Limb (tissue), 2 donors: Measurements from ENCODE around the gene HGFAC.

Source experiments
- DNase-seq, 2 donors: peaks; one replicate each; pipeline ENCODE4 v3.0.0-alpha.2; 2016; ENCODE audit errors: extremely low spot score in 2 of 2

Gene HGFAC

DNA sequence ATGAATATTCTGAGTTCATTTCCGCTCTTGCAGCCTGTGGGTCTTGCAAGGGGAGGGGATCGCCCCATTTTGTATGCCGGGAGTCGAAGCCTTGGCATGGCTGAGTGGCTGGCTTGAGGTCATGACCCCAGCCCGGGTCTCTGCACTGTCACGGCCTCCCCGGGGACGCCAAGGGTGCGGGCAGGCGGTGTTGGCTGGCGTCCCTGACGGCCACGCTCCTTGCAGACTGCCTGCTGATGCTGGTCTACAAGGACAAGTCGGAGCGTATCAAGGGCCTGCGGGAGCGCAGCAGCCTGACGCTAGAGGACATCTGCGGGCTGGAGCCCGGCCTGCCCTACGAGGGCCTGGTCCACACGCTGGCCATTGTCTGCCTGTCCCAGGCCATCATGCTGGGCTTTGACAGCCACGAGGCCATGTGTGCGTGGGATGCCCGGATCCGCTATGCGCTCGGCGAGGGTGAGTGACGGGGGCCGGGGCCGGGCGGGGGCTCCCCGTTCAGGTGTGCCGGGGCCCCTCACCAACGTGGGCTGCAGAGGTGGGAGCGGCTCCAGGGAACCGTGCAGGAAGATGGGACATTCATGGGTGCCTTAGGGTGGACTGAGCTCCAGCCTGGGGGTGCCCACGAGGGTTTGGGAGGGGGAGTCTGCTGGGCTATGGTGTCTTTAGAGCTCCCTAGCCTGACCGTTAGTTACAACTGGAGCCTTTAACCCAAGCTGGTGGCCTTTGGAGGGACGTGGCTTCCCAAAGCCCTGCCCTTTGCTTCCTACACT, 31.6 kb downstream of the HGFAC start:
- DNase-seq, result peak in 1 of 2 donors; percentile 31

DNA sequence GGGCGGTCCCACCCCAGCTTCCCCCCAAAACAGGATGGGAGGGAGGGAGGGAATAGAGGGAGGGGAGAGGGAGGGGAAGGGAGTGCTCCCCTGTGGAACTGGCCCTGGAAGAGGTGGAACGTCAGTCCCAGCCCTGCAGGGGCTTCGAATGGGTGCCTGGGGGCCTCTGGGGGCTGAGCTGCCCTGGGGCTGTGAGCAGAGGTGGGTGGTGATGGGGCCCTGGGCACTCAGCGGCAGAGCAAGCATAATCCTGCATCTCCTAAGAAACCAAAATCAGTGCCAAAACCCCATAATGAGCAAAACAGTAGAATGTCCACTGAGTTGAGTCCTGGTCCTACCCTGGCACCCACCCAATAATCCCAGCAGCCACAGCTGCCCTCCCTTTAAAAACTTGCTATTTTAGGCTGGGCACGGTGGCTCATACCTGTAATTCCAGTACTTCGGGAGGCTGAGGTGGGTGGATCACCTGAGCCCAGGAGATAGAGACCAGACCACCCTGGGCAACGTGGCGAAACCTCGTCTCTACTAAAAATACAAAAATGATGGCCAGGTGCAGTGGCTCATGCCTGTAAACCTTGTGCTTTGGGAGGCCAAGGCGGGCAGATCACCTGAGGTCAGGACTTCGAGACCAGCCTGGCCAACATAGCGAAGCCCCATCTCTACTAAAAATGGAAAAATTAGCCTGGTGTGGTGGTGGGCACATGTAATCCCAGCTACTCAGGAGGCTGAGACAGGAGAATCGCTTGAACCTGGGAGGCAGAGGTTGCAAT, 32.4 kb downstream of the HGFAC start:
- peak in 1 of 2 donors; percentile 27 for DNase-seq

DNA sequence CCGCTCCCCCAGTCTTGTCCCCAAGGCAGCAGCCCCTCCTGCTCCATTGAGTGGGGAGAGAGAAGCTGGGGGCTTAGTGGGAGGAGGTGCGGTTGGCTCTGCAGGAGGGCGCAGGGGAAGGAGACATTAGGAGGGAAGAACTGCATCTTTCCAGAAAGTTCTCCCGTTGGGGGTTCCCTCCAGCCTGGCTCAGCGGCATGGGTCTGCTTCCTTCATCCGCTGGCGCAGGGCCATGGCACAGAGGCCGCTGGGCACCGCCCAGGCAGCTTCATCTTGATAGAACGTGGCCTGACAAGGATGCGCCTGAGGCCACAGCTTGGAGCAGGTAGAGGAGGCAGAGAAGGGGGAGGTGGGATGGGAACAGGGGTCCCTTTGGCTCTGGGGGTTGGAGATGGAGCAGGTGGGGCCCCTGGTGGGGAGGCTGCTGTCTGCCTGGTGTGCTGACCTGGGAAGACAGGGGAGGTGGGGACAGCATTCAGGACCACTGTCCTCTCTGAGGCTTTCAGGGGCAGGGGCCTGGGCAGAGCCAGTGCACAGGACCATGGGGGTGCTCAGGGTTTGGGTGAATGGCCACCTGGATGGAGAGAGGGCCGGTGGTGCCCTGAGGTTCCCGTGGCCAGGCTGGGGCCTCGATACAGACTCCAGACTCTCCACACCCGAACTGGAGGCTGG, 33.4 kb downstream of the HGFAC start:
- DNase-seq, result peak in 1 of 2 donors; percentile 23

DNA sequence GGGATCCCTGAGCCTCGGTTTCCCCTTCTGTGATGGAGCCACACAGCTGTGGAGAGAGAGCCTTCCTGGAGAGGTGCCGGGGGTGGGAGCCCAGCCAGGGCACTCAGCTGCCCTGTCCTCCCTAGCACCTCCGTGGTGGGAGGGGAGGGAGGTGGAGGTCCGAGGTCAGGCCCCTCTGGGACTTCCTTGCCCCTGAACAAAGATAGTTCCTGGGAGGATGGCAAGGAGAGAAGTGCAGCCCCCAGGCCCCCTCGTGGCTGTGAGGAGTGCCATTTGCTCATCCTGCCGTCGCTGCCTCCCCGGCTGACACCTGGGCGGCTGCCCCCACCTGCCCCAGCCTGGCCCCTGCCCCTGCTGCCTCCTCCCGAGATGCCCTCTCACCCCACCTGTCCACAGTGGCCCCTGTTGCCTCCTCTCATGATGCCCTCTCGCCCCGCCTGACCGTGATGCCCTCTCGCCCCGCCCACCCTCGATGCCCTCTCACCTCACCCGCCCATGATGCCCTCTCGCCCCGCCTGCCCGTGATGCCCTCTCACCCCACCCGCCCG, 34.0 kb downstream of the HGFAC start:
- peak in 1 of 2 donors; percentile 24 for DNase-seq

DNA sequence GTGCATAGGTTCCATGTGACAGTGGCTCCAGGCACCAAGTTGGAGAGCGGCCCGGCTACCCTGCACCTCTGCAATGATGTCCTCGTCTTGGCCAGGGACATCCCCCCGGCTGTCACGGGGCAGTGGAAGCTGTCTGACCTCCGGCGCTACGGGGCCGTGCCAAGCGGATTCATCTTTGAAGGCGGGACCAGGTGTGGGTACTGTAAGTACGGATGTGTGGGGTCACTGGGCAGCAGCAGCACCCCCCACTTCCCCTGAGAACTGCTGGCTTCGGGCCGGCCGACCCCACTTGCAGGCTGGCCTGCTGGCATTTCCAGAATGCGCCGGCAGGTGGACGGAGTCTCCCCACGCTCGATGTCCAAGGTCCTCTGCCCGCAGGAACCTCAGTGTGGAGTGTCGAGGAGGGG, 34.6 kb downstream of the HGFAC start:
- peak in 1 of 2 donors; percentile 26 for DNase-seq

DNA sequence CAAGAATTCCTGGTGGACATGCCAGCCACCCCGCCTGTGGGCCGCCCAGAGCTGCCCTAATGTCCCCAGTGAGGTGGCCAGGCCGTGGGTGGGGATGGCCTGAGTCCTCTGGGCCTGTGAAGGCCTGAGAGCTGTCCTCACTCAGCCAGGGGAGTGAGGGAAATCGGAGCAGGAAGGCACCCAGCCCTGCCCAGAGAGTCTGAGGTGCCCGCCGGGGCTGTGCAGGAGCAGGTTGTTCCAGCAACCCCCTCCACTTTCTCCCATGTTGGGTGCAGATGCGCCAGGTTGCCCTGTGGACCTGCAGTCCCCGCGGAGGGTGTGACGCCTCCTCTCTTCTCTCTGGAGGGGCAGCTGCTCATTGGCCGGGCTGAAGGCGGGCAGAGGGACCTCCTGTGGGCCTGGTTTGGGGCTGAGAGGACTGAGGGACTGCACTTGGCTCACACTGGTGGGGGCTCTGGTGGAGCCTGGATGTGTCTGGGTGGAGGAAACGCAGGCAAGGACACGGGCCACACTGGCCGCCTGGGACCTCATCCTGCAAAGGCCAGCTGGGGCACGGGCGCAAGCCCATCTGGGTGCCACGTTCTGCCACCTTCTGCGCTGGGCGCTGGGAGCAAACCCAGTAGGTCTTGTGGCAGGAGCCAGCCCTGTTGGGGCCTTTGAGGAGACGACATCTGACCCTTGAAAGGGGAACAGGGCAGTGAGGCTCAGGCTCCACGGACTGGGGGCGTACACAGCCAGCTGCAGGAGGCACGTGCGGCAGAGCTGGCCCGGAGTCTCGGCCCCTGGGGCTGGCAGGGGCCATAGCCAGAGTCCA, 35.4 kb downstream of the HGFAC start:
- no peak for DNase-seq

DNA sequence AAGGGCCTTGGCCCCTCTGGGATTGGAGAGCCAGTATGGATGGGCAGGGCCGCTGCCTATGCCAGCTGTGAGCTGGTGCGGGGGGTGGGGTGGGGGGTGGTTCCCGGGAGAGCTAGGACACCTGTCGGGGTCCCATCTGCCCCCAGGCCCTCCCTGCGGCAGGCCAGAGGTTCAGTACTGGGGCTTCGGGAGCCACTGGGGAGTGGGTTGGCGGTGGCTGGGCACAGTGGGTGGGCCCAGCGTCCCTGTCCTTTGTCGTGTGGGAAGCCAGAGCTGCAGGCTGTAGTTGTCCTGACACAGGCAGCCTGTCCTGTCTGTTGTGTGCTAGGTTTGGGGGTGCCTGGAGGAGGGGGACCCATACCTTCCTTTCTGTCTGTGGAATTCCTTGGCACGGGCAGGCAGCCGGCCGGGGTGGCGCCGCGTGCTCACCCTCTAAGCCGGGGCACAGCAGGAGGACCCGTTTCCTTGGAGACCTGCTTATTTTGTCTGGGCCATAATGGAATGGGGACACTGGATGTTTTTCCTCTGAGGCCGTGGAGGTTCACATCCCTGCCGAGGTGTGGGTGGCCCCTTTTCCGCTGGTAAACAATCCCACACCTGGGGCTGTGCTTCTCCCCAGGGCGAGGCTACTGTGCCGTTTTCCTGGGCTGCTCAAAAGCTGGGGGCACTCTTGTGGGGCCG, 36.1 kb downstream of the HGFAC start:
- DNase-seq, result no peak

DNA sequence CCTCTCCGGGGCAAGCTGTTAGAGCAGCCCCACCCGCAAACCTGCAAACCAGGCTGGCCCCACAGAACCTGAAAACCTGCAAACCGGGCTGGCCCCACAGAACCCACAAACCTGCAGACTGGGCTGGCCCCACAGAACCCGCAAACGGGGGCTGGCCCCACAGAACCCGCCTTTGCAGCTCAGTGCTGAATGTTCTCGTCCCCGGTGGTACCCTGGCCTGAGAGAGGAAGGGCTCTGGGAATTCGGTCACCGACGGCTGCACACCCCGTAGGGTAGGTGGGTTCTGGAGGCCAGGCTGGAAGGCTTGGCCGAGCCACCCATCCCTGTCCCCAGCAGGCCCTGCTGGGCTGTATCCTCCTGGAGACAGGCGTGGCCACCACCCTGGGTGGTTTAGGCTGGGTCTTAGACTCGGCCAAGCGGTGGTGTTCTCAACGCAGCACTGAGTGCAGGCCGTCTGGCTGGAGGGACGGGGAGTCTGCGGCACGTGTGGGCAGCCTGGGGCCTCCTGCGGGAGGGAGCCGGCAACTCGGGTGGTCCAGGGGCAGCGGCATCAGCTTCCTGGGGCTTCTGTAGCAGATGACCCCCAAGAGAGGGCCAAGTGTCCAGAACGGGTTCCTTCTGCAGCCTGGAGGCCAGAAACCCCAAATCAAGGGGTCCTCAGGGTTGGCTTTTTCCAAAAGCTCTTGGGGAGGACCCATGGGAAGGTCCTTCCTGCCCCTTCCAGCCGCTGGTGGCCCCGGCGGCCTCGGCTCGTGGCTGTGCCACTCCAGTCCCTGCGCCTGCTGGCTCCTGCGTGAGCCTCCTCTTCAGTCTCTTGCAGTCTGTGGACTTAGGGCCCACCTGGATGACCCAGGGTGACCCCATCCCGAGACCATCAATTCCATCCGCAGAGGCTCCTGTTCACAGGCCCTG, 36.9 kb downstream of the HGFAC start:
- no peak for DNase-seq

DNA sequence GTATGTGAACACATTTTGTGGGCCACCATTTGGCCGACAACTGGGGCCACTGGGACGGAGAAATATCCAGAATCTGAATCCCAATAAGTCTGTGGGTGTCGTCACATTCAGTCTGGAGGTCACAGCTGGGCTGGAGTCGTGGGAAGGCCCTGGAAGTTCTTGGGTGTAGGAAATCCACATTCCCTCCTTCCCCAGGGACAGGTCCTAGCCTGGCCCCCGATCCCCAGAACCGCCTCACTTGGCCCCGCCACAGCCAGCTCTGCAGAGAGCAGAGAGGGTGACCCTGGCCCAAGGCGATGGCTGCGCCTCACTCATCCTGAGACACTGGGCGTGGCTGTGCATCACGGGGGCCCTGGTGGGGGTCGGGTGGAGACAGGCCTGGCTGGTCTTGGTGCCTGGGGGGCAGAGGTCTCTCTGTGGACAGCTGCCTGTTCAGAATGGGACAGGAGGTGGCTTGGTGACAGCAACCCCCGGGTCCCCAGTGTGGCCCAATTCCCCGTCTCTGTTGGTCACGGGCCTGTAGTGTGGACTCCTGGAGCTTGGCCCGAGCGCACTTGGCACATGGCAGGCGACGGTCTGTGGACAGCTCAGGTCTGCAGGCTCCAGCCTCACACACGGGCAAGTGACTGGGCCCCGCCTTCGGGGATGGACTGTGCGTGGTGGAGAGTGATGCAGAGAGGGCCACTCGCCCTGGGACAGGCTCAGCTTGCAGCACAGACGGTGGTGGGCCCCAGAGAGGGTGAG, 37.8 kb downstream of the HGFAC start:
- DNase-seq, result no peak

DNA sequence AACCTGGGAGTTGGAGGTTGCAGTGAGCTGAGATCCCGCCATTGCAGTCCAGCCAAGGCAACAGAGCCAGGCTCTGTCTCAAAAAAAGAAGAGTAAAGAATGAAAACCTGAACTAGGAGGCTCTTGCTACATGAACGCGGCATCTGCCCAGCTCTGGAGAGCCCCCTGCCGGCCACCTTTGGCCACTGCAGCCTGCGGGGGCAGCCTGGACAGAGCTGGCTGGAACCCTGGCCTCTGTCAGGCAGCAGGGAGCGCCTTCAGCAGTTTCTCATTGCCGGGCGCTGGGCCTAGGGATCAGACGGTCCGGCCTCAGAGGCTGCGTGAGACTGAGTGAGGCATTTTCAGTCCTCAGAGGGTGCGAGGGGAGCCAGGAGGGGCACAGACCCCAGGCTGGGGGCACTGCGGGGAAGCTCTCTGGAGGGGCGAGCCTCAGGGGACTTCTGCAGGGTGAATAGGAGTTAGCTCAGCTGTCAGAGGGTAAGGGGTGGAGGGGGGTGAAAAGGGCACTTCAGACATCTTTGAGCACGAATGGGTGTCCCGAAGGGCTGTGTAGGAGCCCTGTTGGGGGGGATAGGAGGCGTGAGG, 38.9 kb downstream of the HGFAC start:
- peak; percentile 67 to 92 for DNase-seq

DNA sequence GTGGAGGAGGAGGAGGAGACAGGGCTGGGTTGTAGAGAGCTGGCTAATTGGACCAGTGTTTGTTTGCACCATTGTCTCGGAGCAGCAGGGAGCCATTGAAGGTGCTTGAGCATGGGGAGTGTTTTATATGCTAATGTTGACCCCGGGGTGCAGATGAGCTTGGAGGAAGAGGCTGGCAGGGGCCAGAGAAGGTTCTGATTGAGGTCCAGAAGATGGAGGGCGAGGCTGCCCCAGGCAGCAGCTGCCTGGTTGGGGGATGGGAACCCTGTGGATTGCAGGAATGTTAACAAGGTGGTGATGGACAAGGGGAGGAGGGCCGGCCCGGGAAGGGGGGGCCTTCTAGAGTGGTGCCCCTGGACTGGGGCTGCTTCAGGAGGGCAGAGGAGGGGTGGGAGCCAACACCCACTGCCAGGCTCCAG, 39.4 kb downstream of the HGFAC start:
- DNase-seq, result no peak

DNA sequence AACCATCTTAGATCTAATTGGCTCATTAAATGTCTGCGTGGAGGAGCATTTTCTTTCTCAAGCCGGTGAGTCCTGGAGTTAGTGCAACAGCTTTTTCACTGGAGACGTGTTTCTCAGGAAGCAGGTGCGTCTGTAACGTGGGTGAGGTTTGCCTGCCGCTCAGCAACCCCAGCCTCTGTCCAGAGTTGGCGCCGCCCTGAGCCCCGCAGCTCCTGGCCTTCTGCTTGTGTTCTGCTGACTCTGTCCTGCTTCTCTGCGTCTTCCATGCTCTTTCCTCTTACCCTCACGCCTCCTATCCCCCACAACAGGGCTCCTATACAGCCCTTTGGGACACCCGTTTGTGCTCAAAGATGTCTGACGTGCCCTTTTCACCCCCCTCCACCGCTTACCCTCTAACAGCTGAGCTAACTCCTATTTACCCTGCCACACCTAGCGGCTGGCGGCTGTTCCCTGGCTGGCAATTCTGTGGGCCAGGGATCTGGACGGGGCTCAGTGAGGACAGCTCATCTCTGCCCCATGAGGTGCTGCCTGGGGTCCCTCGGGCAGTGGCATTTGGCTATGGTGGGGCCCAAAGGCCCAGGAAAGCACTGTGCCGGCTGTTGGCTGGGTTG, 40.1 kb downstream of the HGFAC start:
- DNase-seq, result no peak

DNA sequence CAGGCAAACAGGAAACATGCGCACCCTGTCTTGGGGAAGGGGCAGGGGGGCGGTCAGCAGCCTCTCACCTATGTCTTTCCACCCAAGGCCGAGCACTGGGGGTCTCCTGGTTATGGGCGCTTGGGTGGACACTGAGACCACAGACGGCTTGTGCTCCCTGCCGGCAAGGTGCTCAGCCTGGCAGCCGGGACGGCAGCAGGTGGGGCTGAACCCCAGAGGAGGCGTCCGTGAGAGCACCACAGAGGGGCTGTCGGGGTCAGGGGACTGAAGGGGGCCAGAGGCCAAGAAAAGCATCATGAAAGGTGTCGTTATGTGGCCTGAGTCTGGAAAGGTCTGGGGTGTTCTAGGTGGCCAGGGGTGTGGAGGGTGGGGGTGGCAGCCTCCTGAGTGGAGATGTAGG, 40.9 kb downstream of the HGFAC start:
- DNase-seq, result no peak

DNA sequence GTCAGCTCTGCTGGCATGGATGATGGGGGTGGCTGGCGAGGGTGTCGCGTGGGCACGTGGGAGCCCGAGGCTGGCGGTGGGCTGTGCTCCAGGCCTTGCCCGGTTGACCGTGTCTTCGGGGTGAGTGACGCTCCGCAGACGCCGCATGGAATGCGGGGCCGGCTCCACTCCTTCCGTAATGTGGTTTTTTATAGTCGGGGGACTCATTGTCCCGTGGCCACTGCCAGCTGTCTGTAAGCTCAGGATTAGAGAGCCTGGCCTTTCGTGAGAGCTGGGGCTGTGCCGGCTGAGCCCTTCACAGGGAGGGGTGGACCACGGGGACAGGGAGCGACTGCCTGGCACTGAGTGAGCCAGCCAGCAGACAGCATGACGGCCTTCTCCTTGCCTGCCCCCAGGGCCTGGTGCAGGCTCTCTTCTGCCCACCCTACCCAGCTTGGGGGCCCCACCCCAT, 41.7 kb downstream of the HGFAC start:
- DNase-seq, result peak in 1 of 2 donors; percentile 19

DNA sequence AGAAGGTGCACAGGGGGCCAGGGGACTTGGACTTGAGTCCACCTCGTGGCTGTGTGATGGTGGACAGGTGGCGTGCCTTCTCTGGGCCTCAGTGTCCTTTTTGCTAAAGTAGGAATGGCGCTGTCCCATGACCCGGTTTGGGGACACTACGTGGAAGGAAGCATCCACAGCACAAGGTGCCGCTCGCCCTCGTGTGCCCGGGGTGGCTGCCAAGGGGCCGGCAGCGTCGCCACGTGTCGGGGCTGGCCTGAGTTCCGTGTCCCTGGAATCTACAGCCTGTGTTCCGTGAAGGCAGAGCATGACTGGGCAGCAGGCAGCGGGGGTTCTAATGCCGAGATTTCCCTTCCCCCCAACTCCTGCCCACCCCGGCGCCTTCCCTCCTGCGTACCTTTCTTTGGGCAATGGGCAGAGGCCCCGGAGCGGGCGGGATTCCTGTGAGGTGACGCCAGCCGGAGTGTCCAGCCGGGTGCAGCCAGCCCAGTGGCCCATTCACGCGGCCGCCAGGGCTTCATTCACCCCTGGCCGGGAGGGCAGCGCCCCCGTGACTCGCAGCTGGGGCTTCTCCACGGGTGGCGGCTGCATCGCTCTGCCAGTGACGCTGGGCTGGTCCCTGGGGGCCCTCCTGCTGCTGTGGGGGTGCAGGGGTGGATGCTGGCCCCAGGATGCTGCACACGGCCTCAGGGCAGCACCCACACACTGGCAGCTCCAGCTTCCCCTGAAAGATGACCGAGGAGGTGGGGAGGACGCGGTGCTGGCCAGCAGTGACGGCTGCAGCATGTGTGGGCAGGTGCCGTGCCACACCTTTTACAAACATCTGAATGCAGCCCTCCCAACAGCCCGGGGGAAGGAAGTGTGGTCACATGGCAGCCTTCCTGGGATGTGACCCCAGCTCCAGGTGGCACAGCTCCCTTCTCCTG, 42.5 kb downstream of the HGFAC start:
- DNase-seq, result no peak

DNA sequence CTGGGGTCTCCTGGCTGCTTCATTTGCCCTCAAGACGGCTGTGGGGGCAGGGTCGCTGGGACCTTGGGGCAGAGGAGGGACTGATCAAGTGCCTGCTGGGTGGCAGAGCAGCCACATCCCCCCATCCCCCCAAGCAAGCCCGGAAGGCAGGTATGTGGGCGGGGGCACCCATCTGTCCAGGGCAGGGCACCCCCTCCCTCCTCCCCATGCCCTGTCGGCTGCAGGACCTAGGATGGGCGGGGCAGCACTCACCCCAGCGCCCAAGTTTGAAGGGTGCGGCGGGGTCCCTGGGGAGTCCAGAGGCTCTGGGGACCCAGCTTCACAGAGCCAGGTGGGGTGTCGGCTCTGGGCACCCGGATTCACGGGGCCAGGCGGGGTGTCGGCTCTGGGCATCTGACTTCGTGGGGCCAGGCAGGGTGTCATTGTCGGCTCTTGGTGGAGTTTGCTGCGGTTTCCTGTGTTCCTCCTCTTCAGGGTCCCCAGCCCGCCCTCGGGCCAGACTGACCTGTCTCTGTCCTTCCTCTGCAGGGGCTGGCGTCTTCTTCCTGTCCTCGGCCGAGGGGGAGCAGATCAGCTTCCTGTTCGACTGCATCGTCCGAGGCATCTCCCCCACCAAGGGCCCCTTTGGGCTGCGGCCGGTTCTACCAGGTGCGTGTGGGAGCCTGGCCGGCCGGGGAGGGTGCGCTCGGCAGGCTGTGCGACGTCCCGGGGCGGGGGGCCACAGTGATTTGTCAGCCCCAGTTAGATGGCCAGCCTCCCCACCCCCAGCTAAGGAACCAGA, 43.4 kb downstream of the HGFAC start:
- DNase-seq, result no peak
